ENCODE data around the gene CRYBA1.

Gene CRYBA1

DNA sequence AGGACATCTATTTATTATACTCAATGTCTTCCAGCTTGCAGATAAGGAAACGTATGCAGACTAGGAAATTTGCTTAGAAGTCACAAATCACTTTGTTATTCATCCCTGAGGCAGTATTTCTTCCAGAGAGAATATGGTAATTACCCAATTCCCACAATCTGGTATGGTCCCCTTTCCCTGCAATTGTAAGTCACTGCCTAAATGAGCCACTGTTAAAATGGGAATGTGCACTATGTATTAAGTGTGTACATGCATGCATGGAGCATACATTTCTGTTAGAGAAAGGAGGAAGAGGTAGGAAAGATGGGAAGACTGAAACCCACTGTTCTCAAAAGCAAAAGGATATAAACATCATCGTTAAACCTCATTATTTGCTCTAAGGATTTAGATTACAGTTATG, 37.3 kb downstream of the CRYBA1 start:
- no peak for DNase-seq

DNA sequence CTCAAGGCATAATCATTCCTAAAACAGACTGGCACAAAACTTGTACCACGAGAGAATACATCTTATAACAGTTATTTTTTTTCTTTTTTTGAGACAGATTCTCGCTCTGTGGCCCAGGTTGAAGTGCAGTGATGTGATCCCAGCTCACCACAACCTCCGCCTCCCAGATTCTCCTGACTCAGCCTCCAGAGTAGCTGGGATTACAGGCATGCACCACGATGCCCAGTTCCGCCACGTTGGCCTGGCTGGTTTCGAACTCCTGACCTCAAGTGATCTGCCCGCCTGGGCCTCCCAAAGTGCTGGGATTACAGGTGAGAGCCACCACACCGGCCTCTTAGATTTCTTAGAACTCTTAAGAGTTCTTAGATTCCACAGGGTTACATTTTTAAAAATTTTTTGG, 43.2 kb downstream of the CRYBA1 start:
- DNase-seq = no peak

DNA sequence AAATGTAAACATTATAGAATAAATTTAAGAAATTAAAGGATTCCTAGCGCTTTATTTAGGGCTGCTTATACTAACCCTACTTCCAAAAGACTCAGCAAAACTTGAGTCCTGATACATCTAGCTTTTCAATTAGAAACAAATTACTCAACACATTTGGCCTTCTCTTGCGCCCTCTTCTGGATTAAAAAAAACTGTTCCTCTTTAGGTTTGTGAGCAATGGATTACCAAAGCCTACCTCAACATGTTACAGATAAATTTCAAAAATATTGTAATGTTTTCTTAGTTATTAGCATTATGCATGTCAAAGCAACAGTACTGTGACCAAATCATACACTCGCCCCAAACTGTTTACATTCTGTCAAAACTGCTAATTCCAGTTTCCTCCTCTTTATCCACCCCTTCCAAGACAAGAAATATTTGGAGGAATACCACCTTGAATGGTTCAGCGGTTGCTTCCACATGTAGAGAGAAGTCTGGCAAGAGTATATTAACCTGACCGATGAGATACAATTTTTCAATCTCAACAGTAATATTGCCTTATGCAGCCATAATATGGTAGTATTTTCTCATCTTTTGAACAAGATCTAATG, 44.6 kb downstream of the CRYBA1 start:
- no peak for DNase-seq

DNA sequence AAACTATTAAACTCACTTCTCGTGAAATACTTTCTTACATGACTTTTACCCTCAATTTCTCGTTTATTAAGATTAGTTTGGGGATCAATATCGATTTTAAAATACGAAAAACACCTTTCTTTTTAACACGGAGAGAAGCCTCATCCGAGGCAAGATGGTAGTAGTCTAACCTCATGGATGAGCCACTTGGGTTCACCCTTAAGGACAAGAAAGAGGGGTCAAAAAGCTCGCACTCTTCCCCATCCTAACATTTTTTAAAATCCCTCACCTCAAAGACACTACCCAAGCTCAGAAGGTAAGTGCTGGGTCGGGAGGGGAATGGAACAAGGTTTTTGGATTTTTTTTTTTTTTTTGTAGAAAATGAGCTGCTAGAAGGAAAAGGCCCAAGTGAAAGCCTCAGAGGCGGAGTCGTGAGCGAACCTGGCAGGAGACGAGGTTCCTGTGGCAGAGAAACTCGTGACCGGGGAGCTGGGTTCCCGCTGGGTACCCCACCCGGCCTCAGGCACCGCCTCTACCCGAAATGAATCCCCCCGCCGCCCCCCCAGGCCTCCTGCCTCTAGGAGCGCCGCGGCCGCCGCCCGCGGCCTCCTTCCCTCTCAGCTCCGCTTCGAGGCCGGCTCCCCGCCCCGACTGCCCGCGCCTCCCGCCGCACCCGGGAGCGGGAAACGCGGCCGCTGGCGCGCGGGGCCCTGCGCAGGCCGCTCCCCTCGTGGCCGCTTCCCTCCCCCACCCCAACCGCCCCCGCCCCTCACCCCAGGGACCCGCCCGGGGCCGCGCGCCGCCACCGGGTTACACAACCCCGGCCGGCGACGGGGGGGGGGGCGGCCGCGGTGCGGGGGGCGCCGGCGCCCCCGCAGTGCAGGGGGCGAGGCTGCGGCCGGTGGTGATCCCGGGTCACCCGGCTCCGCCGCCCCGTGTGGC, 45.7 kb downstream of the CRYBA1 start:
- peak; percentile 55 for DNase-seq

DNA sequence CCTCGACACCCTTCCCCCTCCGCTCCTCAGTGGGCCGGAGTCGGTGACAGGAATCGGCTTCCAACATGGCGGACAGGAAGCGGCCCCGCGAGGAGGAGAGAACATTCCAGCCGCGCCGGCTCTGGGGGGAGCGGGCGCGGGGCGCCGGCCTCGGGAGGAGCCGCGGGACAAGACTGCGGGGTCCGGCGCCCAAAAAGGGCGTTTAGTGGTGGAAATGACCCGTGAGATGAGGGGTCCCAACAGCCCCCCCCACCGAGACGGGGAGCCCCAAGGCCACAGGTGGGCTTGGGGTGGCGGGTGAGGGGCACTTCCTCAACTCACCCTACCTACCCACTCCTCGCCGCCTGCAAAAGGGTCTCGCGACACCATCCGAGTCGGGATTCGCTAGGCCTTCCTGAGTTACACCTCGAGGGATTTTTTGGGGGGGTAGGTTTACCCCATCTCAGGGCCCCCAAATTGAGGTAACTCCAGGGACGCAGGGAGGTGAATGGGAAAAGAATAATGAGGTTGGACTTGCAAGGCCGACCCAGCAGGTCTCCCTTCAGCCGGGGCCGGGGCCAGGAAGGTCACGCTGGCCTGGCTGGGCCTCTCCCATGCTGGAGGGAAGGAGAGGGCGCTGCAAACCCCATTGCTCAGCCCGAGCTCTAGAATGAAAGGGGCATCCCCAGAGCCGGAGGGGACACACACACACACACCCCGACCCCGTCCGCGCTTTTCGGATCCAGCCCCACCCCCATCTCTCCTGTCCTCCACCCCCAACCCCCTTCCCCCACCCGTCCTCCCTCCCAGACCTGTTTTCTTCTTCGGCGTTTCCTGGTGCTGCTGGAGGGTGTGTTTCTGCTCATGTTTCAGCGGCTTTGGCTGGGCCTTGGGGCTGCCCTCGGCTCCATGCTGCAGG, 46.6 kb downstream of the CRYBA1 start:
- peak; percentile 62 for DNase-seq

DNA sequence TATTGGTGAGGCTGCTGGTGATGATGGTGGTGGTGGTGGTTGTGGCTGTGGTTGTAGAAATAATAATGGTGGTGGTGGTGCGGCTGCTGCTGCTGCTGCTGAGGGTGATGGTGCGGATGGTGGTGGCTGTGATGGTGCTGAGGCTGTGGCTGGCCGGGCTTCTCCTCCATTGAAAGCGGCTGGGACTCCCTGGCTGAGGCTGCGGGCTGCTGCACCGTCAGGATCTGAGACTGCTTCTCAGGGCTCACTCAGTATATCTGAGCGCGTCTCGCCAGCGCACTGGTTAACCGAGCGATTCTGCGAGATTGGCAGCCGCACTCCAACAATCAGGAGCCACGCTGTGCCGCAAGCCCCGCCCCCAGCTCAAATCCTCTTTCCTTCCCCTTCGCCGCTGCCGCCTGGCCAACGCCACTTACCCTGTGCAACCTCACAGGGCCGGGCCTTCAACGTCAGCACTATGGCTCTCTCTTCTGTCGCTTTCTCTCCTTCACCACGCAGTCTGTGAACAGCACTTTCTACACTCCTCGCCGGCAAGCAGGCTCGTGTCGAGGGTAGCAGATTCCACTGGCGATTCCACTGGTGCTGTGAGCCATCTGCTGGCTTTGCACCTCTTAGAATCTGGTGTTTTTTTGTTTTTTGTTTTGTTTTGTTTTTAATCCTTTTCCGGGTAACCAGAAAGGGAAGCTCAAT, 47.4 kb downstream of the CRYBA1 start, which contains the start of gene NUFIP2:
Gene NUFIP2, minus strand, starts transcription at position 259 of the 690 bp plus-strand sequence. Its CDS starts 89 bp downstream, at position 170.
- DNase-seq = peak; percentile 99

DNA sequence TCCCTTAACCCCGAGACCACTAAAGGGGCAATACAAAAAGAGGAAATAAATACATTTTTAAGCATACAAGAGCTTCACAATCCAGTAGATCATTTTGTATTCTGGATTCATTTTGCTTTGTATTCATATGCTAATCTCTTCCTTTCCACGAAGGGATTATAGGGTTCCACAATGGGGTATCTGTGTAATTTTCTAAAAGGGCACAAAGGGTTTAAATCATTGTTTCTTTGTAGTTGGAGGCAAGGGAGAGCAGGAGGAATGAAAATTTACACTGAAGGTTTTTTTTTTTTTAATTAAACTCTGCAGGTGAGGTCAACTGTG, 47.9 kb downstream of the CRYBA1 start:
- no peak for DNase-seq

DNA sequence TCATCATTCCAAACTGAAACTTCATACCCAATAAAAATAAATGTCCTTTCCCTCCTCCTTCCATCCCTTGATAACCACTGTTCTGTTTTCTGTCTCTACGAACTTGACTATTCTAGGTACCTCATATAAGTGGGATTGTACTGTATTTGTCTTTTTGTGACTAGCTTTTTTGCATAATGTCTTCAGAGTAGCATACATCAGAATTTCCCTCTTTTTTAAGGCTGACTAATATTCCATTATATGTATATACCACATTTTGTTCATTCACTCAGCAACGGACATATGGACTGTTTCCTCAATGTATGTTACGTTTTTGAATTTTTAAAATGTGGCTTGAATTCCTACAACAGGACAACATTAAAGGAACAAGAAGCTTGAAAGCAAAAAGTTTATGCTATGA, 48.8 kb downstream of the CRYBA1 start:
- DNase-seq = no peak

DNA sequence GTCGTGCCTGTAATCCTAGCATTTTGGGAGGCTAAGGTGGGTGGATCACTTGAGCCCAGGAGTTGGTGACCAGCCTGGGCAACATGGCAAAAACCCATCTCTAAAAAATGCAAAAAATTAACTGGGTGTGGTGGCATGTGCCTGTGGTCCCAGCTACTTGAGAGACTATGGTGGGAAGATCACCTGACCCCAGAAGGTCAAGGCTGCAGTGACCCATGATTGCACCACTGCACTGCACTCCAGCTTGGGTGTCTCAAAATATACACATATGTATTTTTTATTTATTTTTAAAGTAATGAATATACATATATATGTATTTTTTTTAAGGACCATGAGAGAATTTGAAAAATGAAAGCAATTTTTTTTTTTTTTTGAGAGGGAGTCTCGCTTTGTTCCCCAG, 52.4 kb downstream of the CRYBA1 start:
- DNase-seq = no peak

DNA sequence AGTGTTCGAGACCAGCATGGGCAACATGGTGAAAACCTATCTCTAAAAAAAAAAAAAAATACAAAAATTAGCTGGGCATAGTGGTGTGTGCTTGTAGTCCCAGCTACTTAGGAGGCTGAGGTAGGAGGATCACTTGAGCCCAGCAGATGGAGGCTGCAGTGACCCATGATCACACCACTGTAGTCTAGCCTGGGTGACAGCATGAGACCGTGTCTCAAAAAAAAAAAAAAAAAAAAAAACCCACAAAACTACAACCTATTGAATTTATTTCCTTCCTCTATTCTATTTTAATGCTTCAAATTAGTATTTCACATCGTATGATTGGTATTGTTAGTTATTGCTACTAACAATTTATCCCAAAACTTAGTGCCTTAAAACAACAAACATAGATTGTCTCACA, 56.7 kb downstream of the CRYBA1 start:
- no peak for DNase-seq

All from activated naive CD4-positive, alpha-beta T cell treated with Interleukin-2 at 50 U/mL for 16 hours (primary cell).